Activated B cell treated with CpG ODN at 0.5 μM for 24 hours (primary cell): ENCODE results near the gene KRTAP5-3. TPM values are rescaled to one million over a fixed set of nuclear protein-coding genes. Genes with fewer than 3 reads are reported as not detected.

Experiments used
- ATAC-seq: fragments of 200-7000 bp; cut with Tn5 transposase; one replicate; pipeline ENCODE4 v1.10.0; 2021; ENCODE audit warnings: low read depth, mild to moderate bottlenecking, moderate library complexity
- CTCF ChIA-PET: fragments of 350-600 bp; sonication (Branson Sonifier 250); formaldehyde crosslinking; loops from one replicate; lab custom pipeline; 2021; ENCODE audit warnings: antibody characterized with exemption; lab: Charles Lee
- POLR2A ChIA-PET: fragments of 350-600 bp; sonication (Branson Sonifier 250); formaldehyde crosslinking; loops from one replicate; lab custom pipeline; 2021; ENCODE audit warnings: antibody characterized with exemption; lab: Charles Lee
- DNase-seq: peaks from one replicate; pipeline ENCODE4 v3.0.0; 2022
- H3K27ac Mint-ChIP-seq: one replicate; pipeline ENCODE4 v1.8.0; 2020; ENCODE audit warnings: mixed read lengths
- H3K27me3 Mint-ChIP-seq: one replicate; pipeline ENCODE4 v1.8.0; 2021; ENCODE audit warnings: mixed read lengths
- H3K36me3 Mint-ChIP-seq: one replicate; pipeline ENCODE4 v1.8.0; 2021; ENCODE audit warnings: low read depth, mixed read lengths
- H3K4me1 Mint-ChIP-seq: one replicate; pipeline ENCODE4 v1.8.0; 2021; ENCODE audit warnings: mixed read lengths
- H3K4me3 Mint-ChIP-seq: one replicate; pipeline ENCODE4 v1.8.0; 2020; ENCODE audit warnings: mild to moderate bottlenecking, mixed read lengths
- H3K9me3 Mint-ChIP-seq: one replicate; pipeline ENCODE4 v1.8.0; 2020; ENCODE audit warnings: mixed read lengths
- CTCF ChIP-seq: fragments of 200-600 bp; IDR thresholded peaks from one replicate; pipeline ENCODE4 v1.8.0; 2022; ENCODE audit warnings: antibody characterized with exemption, mild to moderate bottlenecking
- intact Hi-C: fragments of 100-400 bp; cut with micrococcal nuclease; formaldehyde crosslinking; loops from one replicate; pipeline ENCODE4 v1.15.1; 2024
- total RNA-seq: library from RNA; stranded (reverse); gene quantifications from 2 replicates; pipeline ENCODE4 v1.2.3, GENCODE V29; 2022

The KRTAP5-3 gene
- total RNA-seq, 1 donor from 2014 or later: not detected

- DNase-seq (no peak), ATAC-seq (no peak)
- Mint-ChIP-seq H3K9me3 (no peaks in the 10 kb centered on the region), H3K36me3 (no peaks in the 10 kb centered on the region), H3K27ac (no peak overlapping the region), H3K4me1 (peaks cover 2% of the 10 kb centered on the region), H3K27me3 (peaks cover 30% of the 10 kb centered on the region), H3K4me3 (no peak overlapping the region)
- no peak for TF ChIP-seq CTCF
- intact Hi-C loops: no loop called here
- ChIA-PET POLR2A (no interaction called here), CTCF (no interaction called here)
Measured at GRCh38 chr11:1633864-1634263, 25.6 kb upstream of the KRTAP5-3 start.

GRCh38 chr11:1632053-1632714, 23.9 kb upstream of the KRTAP5-3 start:
- DNase-seq (no peak), ATAC-seq (no peak)
- ChIA-PET CTCF (interaction anchor here (1.5 to 2.0 kb wide), 2 partner anchors 8 to 21 kb away, joined by 5 to 11 read pairs; no protein-coding TSS in a partner anchor), POLR2A (no interaction called here)
- intact Hi-C loops: no loop called here
- no peak overlapping the region for H3K4me3 Mint-ChIP-seq
- TF ChIP-seq CTCF: no peak
- peaks cover 4% of the 10 kb centered on the region for H3K4me1 Mint-ChIP-seq
- no peaks in the 10 kb centered on the region for H3K9me3 Mint-ChIP-seq
- no peak overlapping the region for H3K27ac Mint-ChIP-seq
- H3K27me3 Mint-ChIP-seq: peaks cover 29% of the 10 kb centered on the region
- no peaks in the 10 kb centered on the region for H3K36me3 Mint-ChIP-seq

- intact Hi-C loops: no loop called here
- Mint-ChIP-seq H3K9me3 (no peaks in the 10 kb centered on the region), H3K36me3 (no peaks in the 10 kb centered on the region), H3K27me3 (peaks cover 26% of the 10 kb centered on the region), H3K27ac (no peak overlapping the region), H3K4me3 (no peak overlapping the region), H3K4me1 (peaks cover 4% of the 10 kb centered on the region)
- POLR2A ChIA-PET: no interaction called here
- no peak for TF ChIP-seq CTCF
- DNase-seq (no peak), ATAC-seq (no peak)
- CTCF ChIA-PET: interaction anchor here (1.2 to 2.0 kb wide), 3 partner anchors 9 to 57 kb away, joined by 3 to 11 read pairs (median 5); no protein-coding TSS in a partner anchor
Measured at GRCh38 chr11:1631066-1631568, 22.9 kb upstream of the KRTAP5-3 start.

GRCh38 chr11:1630271-1630670, 22.0 kb upstream of the KRTAP5-3 start:
- Mint-ChIP-seq H3K27ac (no peak overlapping the region), H3K9me3 (no peaks in the 10 kb centered on the region), H3K4me1 (peaks cover 4% of the 10 kb centered on the region), H3K4me3 (no peak overlapping the region), H3K36me3 (no peaks in the 10 kb centered on the region), H3K27me3 (peaks cover 28% of the 10 kb centered on the region)
- intact Hi-C loops: no loop called here
- ChIA-PET CTCF (interaction anchor here (1.2 to 2.0 kb wide), 2 partner anchors 10 to 56 kb away, joined by 3 to 11 read pairs; no protein-coding TSS in a partner anchor), POLR2A (no interaction called here)
- DNase-seq (no peak), ATAC-seq (no peak)
- no peak for TF ChIP-seq CTCF
